TTC549 (cell line): Measurements from ENCODE around the gene GNG12.
A peak's percentile ranks its signal among the peaks of the same experiment; 100 is the strongest.

ENCODE experiments used
- FAIRE-seq: peaks from 2 replicates; lab custom pipeline; 2012; peaks lifted over from hg19 to GRCh38; lab: Jason Lieb, UNC

The GNG12 gene

GRCh38 chr1:67784545-67785186, 48.6 kb downstream of the GNG12 start:
- no peak for FAIRE-seq

GRCh38 chr1:67780637-67781036, 52.6 kb downstream of the GNG12 start:
- FAIRE-seq: no peak

- no peak for FAIRE-seq
These were observed 55.8 kb downstream of the GNG12 start for GRCh38 chr1:67777440-67777839.

- no peak for FAIRE-seq
These were observed 56.3 kb downstream of the GNG12 start for GRCh38 chr1:67777016-67777415.

GRCh38 chr1:67773462-67773861, 59.8 kb downstream of the GNG12 start:
- FAIRE-seq: no peak

- no peak for FAIRE-seq
These were observed 61.5 kb downstream of the GNG12 start for GRCh38 chr1:67771749-67772148.

- FAIRE-seq: no peak
These were observed 62.1 kb downstream of the GNG12 start for GRCh38 chr1:67771152-67771551.

GRCh38 chr1:67769633-67770256, 63.5 kb downstream of the GNG12 start:
- no peak for FAIRE-seq

GRCh38 chr1:67768480-67768879, 64.8 kb downstream of the GNG12 start:
- no peak for FAIRE-seq

- FAIRE-seq: no peak
These were observed 66.0 kb downstream of the GNG12 start for GRCh38 chr1:67767103-67767782.

- peak; percentile 33 for FAIRE-seq
These were observed 66.9 kb downstream of the GNG12 start for GRCh38 chr1:67766141-67766978.

GRCh38 chr1:67764633-67765032, 68.6 kb downstream of the GNG12 start:
- no peak for FAIRE-seq

GRCh38 chr1:67761730-67762129, 71.5 kb downstream of the GNG12 start:
- no peak for FAIRE-seq

- FAIRE-seq: no peak
These were observed 72.2 kb downstream of the GNG12 start for GRCh38 chr1:67761091-67761490.

- no peak for FAIRE-seq
These were observed 73.0 kb downstream of the GNG12 start for GRCh38 chr1:67760030-67760821.

- no peak for FAIRE-seq
These were observed 73.6 kb downstream of the GNG12 start for GRCh38 chr1:67759692-67760029.

GRCh38 chr1:67759066-67759465, 74.2 kb downstream of the GNG12 start:
- no peak for FAIRE-seq

- no peak for FAIRE-seq
These were observed 77.6 kb downstream of the GNG12 start for GRCh38 chr1:67755619-67756018.

- FAIRE-seq: no peak
These were observed 78.1 kb downstream of the GNG12 start for GRCh38 chr1:67755160-67755559.

- no peak for FAIRE-seq
These were observed 78.7 kb downstream of the GNG12 start for GRCh38 chr1:67754526-67754920.

GRCh38 chr1:67753776-67754525, 79.3 kb downstream of the GNG12 start:
- FAIRE-seq: no peak
